KMS-11 (cell line): ENCODE measurements around the gene TUBGCP2.

ENCODE experiments used
- H2AFZ ChIP-seq: fragments of 200-600 bp; sonication (generic); 2 replicates; pipeline ENCODE4 v1.6.1; 2016; ENCODE audit warnings: antibody characterized with exemption, mixed run types, low read depth
- H3K27ac ChIP-seq: fragments of 200-600 bp; sonication (generic); 2 replicates; pipeline ENCODE4 v1.6.1; 2016; ENCODE audit warnings: mild to moderate bottlenecking, mixed run types
- H3K27me3 ChIP-seq: fragments of 200-600 bp; sonication (generic); 2 replicates; pipeline ENCODE4 v1.6.1; 2017; ENCODE audit warnings: mild to moderate bottlenecking, low read depth, mixed run types, moderate library complexity; ENCODE audit not compliant: insufficient read depth
- H3K36me3 ChIP-seq: fragments of 200-600 bp; sonication (generic); 2 replicates; pipeline ENCODE4 v1.6.1; 2017; ENCODE audit warnings: mild to moderate bottlenecking, mixed run types; ENCODE audit not compliant: insufficient read depth
- H3K4me1 ChIP-seq: fragments of 200-600 bp; sonication (generic); 2 replicates; pipeline ENCODE4 v1.6.1; 2016; ENCODE audit warnings: mild to moderate bottlenecking, low read depth, mixed run types; ENCODE audit not compliant: poor library complexity, severe bottlenecking
- H3K4me2 ChIP-seq: fragments of 200-600 bp; sonication (generic); 2 replicates; pipeline ENCODE4 v1.7.0; 2016; ENCODE audit warnings: mild to moderate bottlenecking, mixed run types
- H3K4me3 ChIP-seq: fragments of 200-600 bp; sonication (generic); IDR thresholded peaks from 2 replicates; pipeline ENCODE4 v1.6.1; 2017; ENCODE audit warnings: low read depth, low read length, mixed read lengths; ENCODE audit not compliant: insufficient read depth
- H3K79me2 ChIP-seq: fragments of 200-600 bp; sonication (generic); 2 replicates; pipeline ENCODE4 v1.6.1; 2016; ENCODE audit warnings: low read depth, mixed run types; ENCODE audit not compliant: insufficient read depth
- H3K9ac ChIP-seq: fragments of 200-600 bp; sonication (generic); 2 replicates; pipeline ENCODE4 v1.6.1; 2016; ENCODE audit warnings: mild to moderate bottlenecking, mixed run types
- H4K20me1 ChIP-seq: fragments of 200-600 bp; sonication (generic); 2 replicates; pipeline ENCODE4 v1.6.1; 2016; ENCODE audit warnings: mild to moderate bottlenecking, mixed run types; ENCODE audit not compliant: insufficient read depth
- CTCF ChIP-seq: fragments of 200-600 bp; sonication (generic); conservative IDR thresholded peaks from 2 replicates; pipeline ENCODE4 v1.6.1; 2017; ENCODE audit warnings: low read depth, mild to moderate bottlenecking, antibody characterized with exemption, low read length, moderate library complexity, mixed read lengths

TUBGCP2 gene

GRCh38 chr10:133276100-133276434, 32.6 kb downstream of the TUBGCP2 start:
- peak overlapping the region; percentile 60; the same call in 1 of the 2 replicates for H3K9ac ChIP-seq
- no peak overlapping the region for H2AFZ ChIP-seq
- TF ChIP-seq CTCF: no peak
- no peaks in the 10 kb centered on the region for H3K79me2 ChIP-seq
- no peaks in the 10 kb centered on the region for H3K36me3 ChIP-seq
- no peaks in the 10 kb centered on the region for H4K20me1 ChIP-seq
- H3K4me2 ChIP-seq: peak overlapping the region; percentile 90
- peak overlapping the region; percentile 82; the same call in 1 of the 2 replicates for H3K27ac ChIP-seq
- H3K27me3 ChIP-seq: no peaks in the 10 kb centered on the region
- no peak overlapping the region for H3K4me3 ChIP-seq
- peaks cover 63% of the 10 kb centered on the region for H3K4me1 ChIP-seq

DNA sequence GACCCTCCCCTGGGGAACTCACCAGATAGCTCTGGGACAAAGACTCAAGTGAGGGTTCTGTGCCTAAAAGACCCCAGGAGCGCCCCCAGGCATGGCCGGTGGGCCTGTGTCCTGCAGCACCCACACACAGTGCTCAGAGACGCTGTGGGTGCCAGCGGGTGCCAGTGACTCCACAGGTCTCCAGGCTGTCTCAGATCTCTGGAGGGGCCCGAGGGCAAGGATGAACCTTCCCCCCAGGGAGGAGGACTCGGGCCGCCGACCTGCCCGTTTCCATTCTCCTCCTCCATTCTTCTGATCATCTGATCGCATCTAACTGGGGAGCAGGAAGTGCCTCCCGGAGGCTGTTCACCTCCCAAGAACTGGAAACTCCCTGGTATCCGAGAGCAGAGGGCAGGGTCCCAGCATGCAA, 33.0 kb downstream of the TUBGCP2 start:
- H3K27me3 ChIP-seq: no peaks in the 10 kb centered on the region
- TF ChIP-seq CTCF: 0 out of 2 replicates have a peak, but pooled peaks have one; percentile 23
- peak overlapping the region; percentile 82 for H3K27ac ChIP-seq
- peak overlapping the region; percentile 90 for H3K4me2 ChIP-seq
- H2AFZ ChIP-seq: no peak overlapping the region
- H3K36me3 ChIP-seq: no peaks in the 10 kb centered on the region
- peak overlapping the region; percentile 60; the same call in 1 of the 2 replicates for H3K9ac ChIP-seq
- H3K4me1 ChIP-seq: peaks cover 62% of the 10 kb centered on the region
- H3K79me2 ChIP-seq: no peaks in the 10 kb centered on the region
- H3K4me3 ChIP-seq: no peak overlapping the region
- no peaks in the 10 kb centered on the region for H4K20me1 ChIP-seq

GRCh38 chr10:133274751-133275683, 33.7 kb downstream of the TUBGCP2 start:
- Histone ChIP-seq H3K36me3 (no peaks in the 10 kb centered on the region), H3K9ac (peak overlapping the region; percentile 60), H3K79me2 (no peaks in the 10 kb centered on the region), H3K27ac (peak overlapping the region; percentile 82), H4K20me1 (no peaks in the 10 kb centered on the region), H2AFZ (no peak overlapping the region), H3K27me3 (no peaks in the 10 kb centered on the region), H3K4me3 (no peak overlapping the region), H3K4me2 (peak overlapping the region; percentile 90), H3K4me1 (peaks cover 55% of the 10 kb centered on the region)
- TF ChIP-seq CTCF: no peak

GRCh38 chr10:133273534-133274143, 35.0 kb downstream of the TUBGCP2 start:
- H3K27me3 ChIP-seq: no peaks in the 10 kb centered on the region
- H3K4me2 ChIP-seq: peak overlapping the region; percentile 33; the same call in 1 of the 2 replicates
- no peak overlapping the region for H2AFZ ChIP-seq
- no peaks in the 10 kb centered on the region for H3K79me2 ChIP-seq
- H3K27ac ChIP-seq: no peak overlapping the region
- no peak overlapping the region for H3K9ac ChIP-seq
- H3K36me3 ChIP-seq: no peaks in the 10 kb centered on the region
- H4K20me1 ChIP-seq: no peaks in the 10 kb centered on the region
- no peak for TF ChIP-seq CTCF
- peaks cover 42% of the 10 kb centered on the region for H3K4me1 ChIP-seq
- H3K4me3 ChIP-seq: no peak overlapping the region
